ENCODE data around the gene TDRD15. TPM values are rescaled to one million over a fixed set of nuclear protein-coding genes. Genes with fewer than 3 reads are reported as not detected.

The TDRD15 gene
- total RNA-seq = 0.07 and 0.08 TPM in 2 replicates
- not detected in 2 replicates for polyA plus RNA-seq

GRCh38 chr2:21123473-21124393, at the start of gene TDRD15:
TDRD15 (plus strand) TSS chr2:21123968; CDS start chr2:21137468, 13,500 bp downstream.
- DNase-seq (ENCODE audit: low spot score) = no peak
- Histone ChIP-seq H3K27me3 (no peaks in the 10 kb centered on the region), H2AFZ (no peak within 1 kb of the TSS), H3K27ac (no peak within 1 kb of the TSS), H3K4me1 (ENCODE audit: insufficient read depth) (no peaks in the 10 kb centered on the region), H4K20me1 (ENCODE audit: insufficient read depth, poor library complexity, severe bottlenecking) (no peaks in the 10 kb centered on the region), H3K79me2 (no peaks in the 10 kb centered on the region), H3K9me2 (replicated peaks; ENCODE audit: insufficient read depth) (no peaks in the 10 kb centered on the region), H3K36me3 (replicated peaks; ENCODE audit: insufficient read depth, low read depth) (no peaks in the 10 kb centered on the region), H3K4me2 (no peak within 1 kb of the TSS), H3K4me3 (no peak within 1 kb of the TSS), H3K9me3 (ENCODE audit: low read depth) (no peaks in the 10 kb centered on the region)
- TF ChIP-seq EZH2phosphoT487 (IDR thresholded peaks at IDR 0.05; ENCODE audit: low read depth, severe bottlenecking, unreplicated experiment) (no peak), CTCF (IDR thresholded peaks at IDR 0.05; ENCODE audit: poor library complexity) (no peak), EZH2 (IDR thresholded peaks at IDR 0.05; ENCODE audit: borderline replicate concordance) (no peak)
- WGBS (ENCODE audit: low lambda C conversion rate, missing lambda C conversion rate) = 94% methylated on average over 27 of the region's 27 CpGs

- no peak overlapping the region for H2AFZ ChIP-seq
- H3K27me3 ChIP-seq = no peaks in the 10 kb centered on the region
- H4K20me1 ChIP-seq (ENCODE audit: insufficient read depth, poor library complexity, severe bottlenecking) = no peaks in the 10 kb centered on the region
- no peaks in the 10 kb centered on the region for H3K36me3 ChIP-seq (replicated peaks; ENCODE audit: insufficient read depth, low read depth)
- H3K9me2 ChIP-seq (replicated peaks; ENCODE audit: insufficient read depth) = no peaks in the 10 kb centered on the region
- H3K79me2 ChIP-seq = no peaks in the 10 kb centered on the region
- H3K27ac ChIP-seq = no peak overlapping the region
- H3K9me3 ChIP-seq (ENCODE audit: low read depth) = no peaks in the 10 kb centered on the region
- WGBS (ENCODE audit: low lambda C conversion rate, missing lambda C conversion rate) = 88% methylated on average over 1 of the region's 1 CpG
- no peak for DNase-seq (ENCODE audit: low spot score)
- TF ChIP-seq CTCF (IDR thresholded peaks at IDR 0.05; ENCODE audit: poor library complexity) (no peak), EZH2phosphoT487 (IDR thresholded peaks at IDR 0.05; ENCODE audit: low read depth, severe bottlenecking, unreplicated experiment) (no peak), EZH2 (IDR thresholded peaks at IDR 0.05; ENCODE audit: borderline replicate concordance) (no peak)
- no peaks in the 10 kb centered on the region for H3K4me1 ChIP-seq (ENCODE audit: insufficient read depth)
- no peak overlapping the region for H3K4me2 ChIP-seq
- H3K4me3 ChIP-seq = no peak overlapping the region
Measured at GRCh38 chr2:21078296-21078695, 45.5 kb upstream of the TDRD15 start.

GRCh38 chr2:21083482-21083881, 40.3 kb upstream of the TDRD15 start:
- 100% methylated on average over 1 of the region's 1 CpG for WGBS (ENCODE audit: low lambda C conversion rate, missing lambda C conversion rate)
- Histone ChIP-seq H3K27ac (no peak overlapping the region), H3K27me3 (no peaks in the 10 kb centered on the region), H2AFZ (no peak overlapping the region), H3K79me2 (no peaks in the 10 kb centered on the region), H3K36me3 (replicated peaks; ENCODE audit: insufficient read depth, low read depth) (no peaks in the 10 kb centered on the region), H3K4me1 (ENCODE audit: insufficient read depth) (no peaks in the 10 kb centered on the region), H3K9me2 (replicated peaks; ENCODE audit: insufficient read depth) (no peaks in the 10 kb centered on the region), H3K4me2 (no peak overlapping the region), H4K20me1 (ENCODE audit: insufficient read depth, poor library complexity, severe bottlenecking) (no peaks in the 10 kb centered on the region), H3K4me3 (no peak overlapping the region), H3K9me3 (ENCODE audit: low read depth) (no peaks in the 10 kb centered on the region)
- DNase-seq (ENCODE audit: low spot score) = no peak
- TF ChIP-seq CTCF (IDR thresholded peaks at IDR 0.05; ENCODE audit: poor library complexity) = no peak
- no peak for TF ChIP-seq EZH2phosphoT487 (IDR thresholded peaks at IDR 0.05; ENCODE audit: low read depth, severe bottlenecking, unreplicated experiment)
- TF ChIP-seq EZH2 (IDR thresholded peaks at IDR 0.05; ENCODE audit: borderline replicate concordance) = no peak
